Measurements from ENCODE around the gene COMMD7.
A peak's percentile ranks its signal among the peaks of the same experiment; 100 is the strongest.

Gene COMMD7

DNA sequence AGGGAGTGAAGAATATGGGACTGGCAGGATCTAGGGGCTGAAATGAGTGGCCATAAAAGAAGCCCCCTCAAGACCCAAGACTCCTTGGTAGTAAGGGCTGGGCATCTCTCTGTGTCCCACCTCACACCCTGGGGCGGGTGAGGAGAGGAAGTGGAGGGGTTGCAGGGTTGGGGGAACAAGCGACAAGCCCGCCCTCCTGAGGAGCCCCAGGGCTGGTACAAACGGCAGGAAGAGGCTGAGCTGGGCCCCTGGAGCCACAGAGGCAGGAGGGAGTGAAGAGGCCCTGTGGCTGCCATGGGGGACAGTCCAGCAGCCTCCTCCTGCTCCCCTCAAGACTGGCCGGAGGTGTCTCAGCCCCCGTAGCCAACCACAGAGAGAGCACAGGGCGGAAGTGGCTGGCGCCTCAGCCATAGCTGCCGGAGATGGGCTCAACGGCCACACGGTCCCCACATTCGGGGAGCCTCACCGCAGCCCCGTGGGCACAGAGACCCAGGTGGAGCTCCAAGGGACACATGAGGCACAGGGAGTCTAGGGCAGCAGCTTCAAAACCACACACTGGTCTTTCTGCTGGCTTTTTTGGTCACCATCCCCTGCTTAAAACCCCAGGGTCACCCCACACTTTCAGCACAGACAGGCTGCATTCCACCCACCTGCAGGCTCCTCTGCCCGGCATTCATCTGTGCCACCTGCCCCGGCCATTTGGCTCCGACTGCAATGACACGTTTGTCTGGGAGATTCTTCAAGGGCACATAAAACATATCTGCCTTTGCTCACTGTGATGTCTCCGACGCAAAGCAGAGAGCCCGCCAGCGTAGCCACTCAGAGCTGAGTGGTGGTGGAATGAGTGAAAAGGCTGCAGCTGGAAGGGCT lies 70.0 kb downstream of the COMMD7 start:
- DNase-seq: peak; percentile 44

GRCh38 chr20:32672394-32672981 lies 70.8 kb downstream of the COMMD7 start:
- no peak for DNase-seq

DNA sequence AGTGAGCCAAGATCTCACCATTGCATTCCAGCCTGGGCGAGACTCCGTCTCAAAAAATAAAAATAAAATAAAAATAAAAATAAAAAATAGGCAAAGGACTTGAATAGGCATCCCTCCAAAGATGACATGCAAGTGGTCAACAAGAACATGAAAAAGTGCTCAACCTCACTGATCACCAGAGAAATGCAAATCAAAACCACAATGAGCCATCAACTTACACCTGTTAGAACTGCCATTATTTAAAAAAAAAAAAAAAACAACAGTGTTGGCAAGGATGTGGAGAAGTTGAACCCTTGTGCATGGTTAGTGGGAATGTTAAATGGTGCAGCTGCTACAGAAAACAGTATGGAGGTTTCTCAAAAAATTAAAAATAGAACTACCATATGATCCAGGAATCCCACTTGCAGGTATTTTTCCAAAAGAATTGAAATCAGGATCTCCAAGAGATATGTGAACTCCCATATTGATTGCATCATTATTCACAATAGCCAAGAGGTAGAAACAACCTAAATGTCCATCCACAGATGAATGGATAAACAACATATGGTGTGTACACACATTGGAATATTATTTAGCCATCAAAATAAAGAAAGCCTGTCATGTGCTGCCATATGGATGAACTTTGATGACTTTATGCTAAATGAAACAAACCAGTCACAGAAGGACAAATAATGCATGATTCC lies 72.4 kb downstream of the COMMD7 start:
- DNase-seq: no peak

DNA sequence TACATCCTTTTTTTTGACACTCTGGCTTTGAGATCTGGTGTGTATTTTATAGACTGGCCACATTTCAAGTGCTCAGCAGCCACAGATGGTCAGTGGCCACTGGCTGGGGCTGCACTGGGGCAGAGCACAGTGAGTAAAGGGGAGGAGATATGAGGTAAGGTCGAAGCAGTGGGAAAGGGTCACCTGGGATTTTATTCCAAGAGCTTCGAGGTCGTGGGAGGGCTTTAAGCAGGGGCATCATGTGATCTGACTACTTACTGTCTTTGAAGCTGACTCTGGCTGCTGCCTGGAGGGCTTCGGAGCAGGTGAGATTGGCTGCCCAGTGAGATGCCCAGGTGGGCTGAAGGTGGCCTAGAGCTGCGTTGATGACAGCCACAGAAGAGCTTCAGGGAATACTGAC lies 76.2 kb downstream of the COMMD7 start:
- DNase-seq: no peak

GRCh38 chr20:32664678-32665159 lies 78.5 kb downstream of the COMMD7 start:
- DNase-seq: no peak

- DNase-seq: no peak
Measured at GRCh38 chr20:32664012-32664677, 79.1 kb downstream of the COMMD7 start.

DNA sequence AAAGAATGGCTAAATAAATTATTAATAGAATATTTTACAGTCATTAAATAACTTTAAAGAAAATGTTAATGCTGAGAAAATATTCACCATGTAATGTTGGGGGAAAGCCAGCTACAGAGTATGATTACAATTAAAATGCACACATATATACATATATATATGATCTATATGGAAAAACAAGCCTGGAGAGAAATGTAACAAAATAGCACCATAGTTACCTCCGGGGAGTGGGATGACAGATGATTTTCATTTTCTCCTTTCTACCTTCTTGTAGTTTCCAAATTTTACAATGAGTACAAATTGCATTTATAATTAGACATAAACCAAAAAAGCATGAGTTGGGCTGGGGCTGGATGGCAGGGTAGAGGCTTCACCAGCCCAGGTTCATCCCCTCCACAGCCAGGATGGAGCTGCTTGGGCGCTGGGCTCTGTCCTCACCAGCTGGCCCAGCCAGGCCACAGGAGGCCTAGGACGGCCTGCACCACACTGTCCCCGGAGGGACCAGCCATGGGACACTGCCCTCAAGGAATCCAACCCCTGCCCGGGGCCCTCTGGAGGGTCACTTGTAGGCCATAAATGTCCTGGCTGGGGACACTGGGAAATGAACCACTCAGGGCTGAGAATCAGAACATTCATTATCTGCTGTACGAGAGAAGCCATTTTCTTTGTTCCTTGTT lies 79.8 kb downstream of the COMMD7 start:
- no peak for DNase-seq

DNA sequence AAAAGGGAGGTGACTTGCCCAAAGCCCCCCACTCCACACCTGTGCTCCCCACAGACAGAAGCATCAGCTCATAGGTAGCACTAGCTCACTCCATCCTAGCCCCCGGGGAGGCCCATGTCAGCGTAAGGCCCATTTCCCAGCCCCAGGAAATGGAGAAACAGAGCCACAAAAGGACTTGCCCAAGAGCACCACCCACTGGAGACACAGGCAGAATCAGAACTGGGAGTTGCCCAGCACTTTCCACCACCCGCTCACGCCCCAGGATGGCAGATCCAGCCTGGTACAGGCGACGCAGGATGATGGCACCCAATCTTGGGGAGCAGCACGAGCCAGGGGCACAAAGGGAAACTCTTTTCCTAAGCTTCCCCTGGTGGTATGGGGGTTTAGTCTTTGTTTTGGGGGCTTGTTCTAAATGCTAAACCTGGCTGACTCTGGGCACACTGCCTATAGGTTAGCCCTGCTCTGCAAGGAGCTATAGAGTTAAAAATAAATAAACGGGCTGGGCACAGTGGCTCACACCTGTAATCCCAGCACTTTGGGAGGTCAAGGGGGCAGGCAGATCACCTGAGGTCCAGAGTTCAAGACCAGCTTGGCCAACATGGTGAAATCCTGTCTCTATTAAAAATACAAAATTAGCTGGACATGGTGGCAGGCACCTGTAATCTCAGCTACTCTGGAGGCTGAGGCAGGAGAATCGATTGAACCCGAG lies 81.3 kb downstream of the COMMD7 start:
- no peak for DNase-seq

DNA sequence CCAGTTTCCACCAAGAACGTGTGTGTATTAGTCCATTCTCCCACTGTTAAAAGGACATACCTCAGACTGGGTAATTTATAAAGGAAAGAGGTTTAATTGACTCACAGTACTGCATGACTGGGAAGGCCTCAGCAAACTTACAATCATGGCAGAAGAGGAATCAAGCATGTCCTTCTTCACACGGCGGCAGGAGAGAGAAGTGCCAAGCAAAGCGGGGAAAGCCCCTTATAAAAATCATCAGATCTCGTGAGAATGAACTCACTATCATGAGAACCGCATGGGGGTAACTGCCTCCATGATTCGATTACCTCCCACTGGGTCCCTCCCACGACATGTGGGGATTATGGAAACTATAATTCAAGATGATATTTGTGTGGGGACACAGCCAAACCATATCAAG lies 82.6 kb downstream of the COMMD7 start:
- no peak for DNase-seq

DNA sequence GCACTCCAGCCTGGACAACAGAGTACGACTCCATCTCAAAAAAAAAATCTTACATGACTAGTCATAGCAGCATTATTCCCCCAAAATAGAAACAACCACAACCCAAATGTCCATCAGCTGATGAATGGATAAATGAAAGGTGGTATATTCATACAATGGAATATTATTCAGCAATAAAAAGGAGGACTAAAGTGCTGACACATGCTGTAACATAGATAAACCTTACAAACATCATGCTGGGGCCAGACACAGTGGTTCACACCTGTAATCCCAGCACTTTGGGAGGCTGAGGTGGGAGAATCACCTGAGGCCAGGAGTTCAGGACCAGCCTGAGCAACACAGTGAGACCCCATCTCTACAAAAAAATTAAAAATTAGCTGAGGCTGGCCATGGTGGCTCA lies 86.4 kb downstream of the COMMD7 start:
- no peak for DNase-seq

GRCh38 chr20:32655903-32656512 lies 87.3 kb downstream of the COMMD7 start:
- DNase-seq: no peak

DNA sequence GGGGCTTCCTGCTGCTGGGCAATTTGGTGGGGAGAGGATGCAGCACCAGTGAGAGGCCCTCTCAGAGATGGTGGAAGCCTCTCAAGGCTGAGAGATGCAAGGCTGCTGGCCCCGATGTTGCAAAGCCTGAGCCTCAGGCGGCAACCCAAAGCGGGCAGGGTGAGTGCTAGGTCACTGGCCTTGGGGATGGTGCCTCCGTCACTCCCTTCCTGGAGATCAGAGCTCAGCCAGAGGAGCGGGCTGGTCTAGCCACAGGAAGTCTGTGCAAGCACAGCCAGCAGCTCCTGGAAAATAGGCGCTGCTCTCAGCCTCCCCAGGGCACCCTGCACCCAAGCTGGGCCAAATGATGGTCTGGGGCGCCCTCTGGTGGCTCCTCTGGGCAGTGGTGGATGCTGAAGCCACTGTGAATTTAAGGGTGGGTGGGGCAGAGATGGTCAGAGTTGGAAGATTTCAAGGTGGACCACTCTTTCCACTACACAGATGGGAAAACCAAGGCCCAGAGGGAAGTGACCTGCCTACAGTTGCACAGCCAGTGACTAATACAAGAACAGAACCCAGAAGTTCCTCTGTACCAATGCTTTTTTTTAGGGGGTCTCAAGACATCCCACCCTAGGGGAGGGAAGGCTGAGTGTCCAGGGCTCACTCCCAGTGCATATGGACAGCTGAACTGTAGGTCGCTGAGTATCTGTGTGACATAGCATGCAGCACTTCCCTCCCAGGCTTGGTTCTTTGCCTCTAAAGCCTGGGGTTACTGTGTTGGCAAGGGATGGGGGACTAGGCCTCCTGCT lies 90.3 kb downstream of the COMMD7 start:
- DNase-seq: peak; percentile 89
